ENCODE results near the gene ADGRV1. TPM values are rescaled to one million over a fixed set of nuclear protein-coding genes. Genes with fewer than 3 reads are reported as not detected.

Gene ADGRV1
- total and polyA plus RNA-seq, 2 experiments from 2014 or later, result 15.5 to 19.6 TPM

GRCh38 chr5:90640484-90641059, 82.0 kb downstream of the ADGRV1 start:
- Histone ChIP-seq H3K27me3 (no peaks in the 10 kb centered on the region), H3K27ac (peak overlapping the region; percentile 74), H3K9me3 (ENCODE audit: low read depth) (no peaks in the 10 kb centered on the region), H3K4me1 (ENCODE audit: low read depth) (peaks cover 54% of the 10 kb centered on the region), H3K36me3 (no peaks in the 10 kb centered on the region), H3K4me3 (no peak overlapping the region)
- no peak for TF ChIP-seq CTCF (IDR thresholded peaks at IDR 0.05; ENCODE audit: low read depth, low read length)
- peak in 1 of 2 donors; percentile 13 for DNase-seq (ENCODE audit: low read depth in 1 of 2, low spot score in 1 of 2)

GRCh38 chr5:90641528-90641927, 82.9 kb downstream of the ADGRV1 start:
- H3K36me3 ChIP-seq, result no peaks in the 10 kb centered on the region
- H3K9me3 ChIP-seq (ENCODE audit: low read depth), result no peaks in the 10 kb centered on the region
- peak overlapping the region; percentile 75 for H3K27ac ChIP-seq
- no peak for TF ChIP-seq CTCF (IDR thresholded peaks at IDR 0.05; ENCODE audit: low read depth, low read length)
- peaks cover 54% of the 10 kb centered on the region for H3K4me1 ChIP-seq (ENCODE audit: low read depth)
- peak in 1 of 2 donors; percentile 26 for DNase-seq (ENCODE audit: low read depth in 1 of 2, low spot score in 1 of 2)
- H3K27me3 ChIP-seq, result no peaks in the 10 kb centered on the region
- no peak overlapping the region for H3K4me3 ChIP-seq

- peaks cover 51% of the 10 kb centered on the region for H3K4me1 ChIP-seq (ENCODE audit: low read depth)
- TF ChIP-seq CTCF (IDR thresholded peaks at IDR 0.05; ENCODE audit: low read depth, low read length), result no peak
- H3K27ac ChIP-seq, result no peak overlapping the region
- H3K36me3 ChIP-seq, result no peaks in the 10 kb centered on the region
- no peaks in the 10 kb centered on the region for H3K9me3 ChIP-seq (ENCODE audit: low read depth)
- no peak for DNase-seq (ENCODE audit: low read depth in 1 of 2, low spot score in 1 of 2)
- no peak overlapping the region for H3K4me3 ChIP-seq
- H3K27me3 ChIP-seq, result no peaks in the 10 kb centered on the region
These were observed 84.2 kb downstream of the ADGRV1 start for GRCh38 chr5:90642706-90643229.

GRCh38 chr5:90644132-90644531, 85.5 kb downstream of the ADGRV1 start:
- no peaks in the 10 kb centered on the region for H3K9me3 ChIP-seq (ENCODE audit: low read depth)
- H3K4me1 ChIP-seq (ENCODE audit: low read depth), result peaks cover 47% of the 10 kb centered on the region
- DNase-seq (ENCODE audit: low read depth in 1 of 2, low spot score in 1 of 2), result no peak
- no peak for TF ChIP-seq CTCF (IDR thresholded peaks at IDR 0.05; ENCODE audit: low read depth, low read length)
- no peaks in the 10 kb centered on the region for H3K36me3 ChIP-seq
- H3K27me3 ChIP-seq, result no peaks in the 10 kb centered on the region
- peak overlapping the region; percentile 87 for H3K27ac ChIP-seq
- no peak overlapping the region for H3K4me3 ChIP-seq

- peak in 1 of 2 donors; percentile 39 for DNase-seq (ENCODE audit: low read depth in 1 of 2, low spot score in 1 of 2)
- Histone ChIP-seq H3K36me3 (no peaks in the 10 kb centered on the region), H3K27me3 (no peaks in the 10 kb centered on the region), H3K27ac (peak overlapping the region; percentile 87), H3K9me3 (ENCODE audit: low read depth) (no peaks in the 10 kb centered on the region), H3K4me1 (ENCODE audit: low read depth) (peaks cover 45% of the 10 kb centered on the region), H3K4me3 (no peak overlapping the region)
- no peak for TF ChIP-seq CTCF (IDR thresholded peaks at IDR 0.05; ENCODE audit: low read depth, low read length)
These were observed 86.5 kb downstream of the ADGRV1 start for GRCh38 chr5:90645024-90645610.
